ENCODE data around the gene ANKRD66.

- TF ChIP-seq, protein P1, sequence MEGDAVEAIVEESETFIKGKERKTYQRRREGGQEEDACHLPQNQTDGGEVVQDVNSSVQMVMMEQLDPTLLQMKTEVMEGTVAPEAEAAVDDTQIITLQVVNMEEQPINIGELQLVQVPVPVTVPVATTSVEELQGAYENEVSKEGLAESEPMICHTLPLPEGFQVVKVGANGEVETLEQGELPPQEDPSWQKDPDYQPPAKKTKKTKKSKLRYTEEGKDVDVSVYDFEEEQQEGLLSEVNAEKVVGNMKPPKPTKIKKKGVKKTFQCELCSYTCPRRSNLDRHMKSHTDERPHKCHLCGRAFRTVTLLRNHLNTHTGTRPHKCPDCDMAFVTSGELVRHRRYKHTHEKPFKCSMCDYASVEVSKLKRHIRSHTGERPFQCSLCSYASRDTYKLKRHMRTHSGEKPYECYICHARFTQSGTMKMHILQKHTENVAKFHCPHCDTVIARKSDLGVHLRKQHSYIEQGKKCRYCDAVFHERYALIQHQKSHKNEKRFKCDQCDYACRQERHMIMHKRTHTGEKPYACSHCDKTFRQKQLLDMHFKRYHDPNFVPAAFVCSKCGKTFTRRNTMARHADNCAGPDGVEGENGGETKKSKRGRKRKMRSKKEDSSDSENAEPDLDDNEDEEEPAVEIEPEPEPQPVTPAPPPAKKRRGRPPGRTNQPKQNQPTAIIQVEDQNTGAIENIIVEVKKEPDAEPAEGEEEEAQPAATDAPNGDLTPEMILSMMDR (IDR thresholded peaks at IDR 0.05; ENCODE audit: insufficient read depth, low read length), result no peak
- TF ChIP-seq POLR2AphosphoS5 (IDR thresholded peaks at IDR 0.05; ENCODE audit: low read depth) (no peak), REST (IDR thresholded peaks at IDR 0.05; ENCODE audit: insufficient replicate concordance, low read depth) (no peak), GABPA (IDR thresholded peaks at IDR 0.05; ENCODE audit: low read depth) (no peak)
Measured at GRCh38 chr6:46715141-46715540, 31.6 kb upstream of the ANKRD66 start.
